Embryonic facial prominence (tissue), 1 donor: ENCODE results near the gene AASDHPPT.

Experiments used
- DNase-seq: peaks from one replicate; pipeline ENCODE4 v3.0.0-alpha.2; 2016; ENCODE audit errors: extremely low spot score

Gene AASDHPPT

DNA sequence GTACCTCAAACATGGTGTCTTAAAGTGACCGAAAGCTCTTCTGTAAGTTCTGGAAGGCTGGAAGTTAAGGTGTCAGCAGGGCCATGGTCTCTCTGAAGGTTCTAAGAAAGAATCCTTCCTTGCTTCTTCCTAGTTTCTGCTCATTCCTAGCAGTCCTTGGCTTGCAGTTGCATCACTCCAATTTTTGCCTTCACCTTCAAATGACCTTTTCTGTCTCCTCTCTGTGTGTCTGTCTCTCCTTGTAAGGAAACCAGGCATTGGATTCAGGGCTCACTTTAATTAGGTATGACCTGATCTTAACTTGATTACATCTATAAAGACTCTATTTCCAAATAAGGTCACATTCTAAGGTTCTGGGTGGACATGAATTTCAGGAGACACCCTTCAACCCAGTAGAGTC is 8.7 kb downstream of the AASDHPPT start:
- DNase-seq = no peak

DNA sequence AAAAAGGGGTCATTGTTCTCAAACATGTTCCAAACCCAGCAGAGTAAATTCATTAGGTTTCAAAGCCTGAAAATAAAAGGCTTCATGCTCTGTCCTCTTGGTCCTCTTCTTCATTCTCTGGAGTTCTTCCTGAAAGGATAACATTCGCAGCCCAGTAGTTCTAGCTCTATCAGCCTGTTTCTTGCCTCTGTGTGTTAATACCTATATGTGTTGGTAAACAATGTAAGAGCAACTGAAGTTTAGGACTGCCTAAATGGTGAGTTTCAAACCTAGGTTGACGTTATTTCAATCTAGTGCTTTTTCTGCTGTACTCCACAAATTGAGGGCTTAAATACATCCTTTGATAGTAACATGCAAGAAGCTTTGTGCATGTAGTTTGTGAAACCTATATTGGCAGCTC is 9.4 kb downstream of the AASDHPPT start:
- no peak for DNase-seq

DNA sequence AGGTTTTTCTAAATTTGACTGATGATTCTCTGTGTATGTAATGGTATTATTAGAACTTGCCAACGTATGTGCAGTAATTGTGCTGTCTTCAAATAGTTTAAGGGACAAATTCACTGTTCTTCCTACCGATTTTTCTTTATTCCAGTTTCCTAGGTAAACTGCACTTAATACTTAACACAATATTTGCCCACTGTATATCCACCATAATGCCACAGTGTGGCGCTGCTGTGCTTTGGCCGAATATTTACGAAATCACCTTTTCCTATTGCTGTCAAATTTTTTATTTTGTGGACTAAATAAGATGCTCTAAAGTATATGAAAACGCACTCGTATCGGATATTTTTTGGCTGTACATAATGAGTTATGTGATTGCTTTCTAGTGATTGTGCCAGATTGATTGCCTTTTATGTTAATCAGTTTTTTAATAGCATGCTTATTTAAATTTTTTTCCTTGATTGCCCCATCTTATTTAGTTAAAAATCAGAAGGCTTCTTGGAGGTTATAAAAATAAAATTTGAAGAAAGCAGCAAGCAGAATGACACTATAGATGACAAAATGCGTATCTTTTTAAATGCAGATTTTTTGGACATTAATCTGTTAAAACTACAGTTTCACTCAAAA is 10.5 kb downstream of the AASDHPPT start:
- no peak for DNase-seq

GRCh38 chr11:106088896-106089295 is 11.4 kb downstream of the AASDHPPT start:
- no peak for DNase-seq

- DNase-seq = no peak
Observed at GRCh38 chr11:106091480-106092123, 14.1 kb downstream of the AASDHPPT start.

DNA sequence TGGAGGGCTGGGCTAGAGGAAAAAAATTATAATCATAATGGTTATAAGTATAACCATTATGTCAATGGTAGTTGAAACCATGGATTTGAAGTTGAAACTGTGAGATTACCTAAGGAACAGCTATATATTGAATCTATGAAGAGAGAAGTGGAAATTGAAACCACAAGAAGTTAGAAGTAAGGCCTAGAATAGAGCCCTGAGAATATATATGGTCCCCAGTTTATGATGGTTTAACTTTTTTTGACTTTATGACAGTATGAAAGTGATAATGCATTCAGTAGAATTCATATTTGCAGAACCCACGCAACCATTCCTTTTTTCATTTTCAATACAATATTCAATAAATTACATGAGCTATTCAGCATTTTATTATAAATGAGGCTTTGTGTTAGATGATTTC is 15.0 kb downstream of the AASDHPPT start:
- DNase-seq = no peak

DNA sequence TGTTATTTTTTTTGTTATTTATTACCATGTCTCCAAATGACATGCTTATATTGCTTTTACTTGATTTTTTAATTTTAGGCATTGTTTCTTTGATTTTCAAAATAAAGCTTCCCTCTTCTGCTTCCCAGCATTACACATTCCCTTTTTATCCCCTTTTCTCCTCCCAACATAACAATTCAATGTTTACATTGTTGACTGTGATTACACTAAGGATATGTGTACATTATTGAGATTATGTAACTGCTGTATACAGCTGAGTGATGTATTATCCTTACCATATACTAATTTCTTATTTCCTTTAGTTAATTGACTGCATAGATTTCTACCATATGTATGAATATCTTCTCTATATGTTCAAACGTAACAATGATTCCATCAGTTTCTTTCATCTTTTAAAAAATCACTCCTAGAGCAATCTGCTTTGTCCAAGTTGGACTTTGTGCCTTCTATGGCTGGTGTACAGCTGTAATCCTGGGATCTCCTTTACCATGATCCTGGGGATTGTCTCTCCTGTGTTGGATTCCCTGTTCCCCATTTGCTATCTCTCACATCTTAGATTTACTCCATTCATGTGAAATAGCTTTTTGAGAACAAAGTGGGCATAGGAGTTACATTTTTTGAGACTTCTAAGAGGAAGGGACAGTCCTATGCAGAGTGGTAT is 21.6 kb downstream of the AASDHPPT start:
- no peak for DNase-seq

DNA sequence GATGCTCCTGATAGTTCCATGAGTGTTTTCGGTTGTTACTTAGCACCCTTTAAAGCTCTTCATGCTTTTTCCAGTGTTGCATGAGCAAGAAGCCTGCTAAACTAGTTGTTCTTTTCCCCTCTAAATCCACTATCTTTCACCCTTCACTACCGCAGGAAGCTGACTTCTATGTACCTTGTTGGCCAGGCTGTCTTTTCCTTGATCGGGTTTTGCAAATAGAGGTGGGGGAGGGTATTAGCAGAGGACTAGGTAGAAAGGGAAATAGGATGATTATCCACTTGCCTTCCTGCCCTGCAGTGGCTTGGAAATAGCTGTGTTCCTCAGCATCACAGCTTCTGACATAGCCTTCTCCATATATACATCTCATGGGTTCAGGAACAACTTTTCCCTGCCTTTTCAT is 23.9 kb downstream of the AASDHPPT start:
- DNase-seq = no peak

- DNase-seq = no peak
Observed at GRCh38 chr11:106101819-106102218, 24.4 kb downstream of the AASDHPPT start.

DNA sequence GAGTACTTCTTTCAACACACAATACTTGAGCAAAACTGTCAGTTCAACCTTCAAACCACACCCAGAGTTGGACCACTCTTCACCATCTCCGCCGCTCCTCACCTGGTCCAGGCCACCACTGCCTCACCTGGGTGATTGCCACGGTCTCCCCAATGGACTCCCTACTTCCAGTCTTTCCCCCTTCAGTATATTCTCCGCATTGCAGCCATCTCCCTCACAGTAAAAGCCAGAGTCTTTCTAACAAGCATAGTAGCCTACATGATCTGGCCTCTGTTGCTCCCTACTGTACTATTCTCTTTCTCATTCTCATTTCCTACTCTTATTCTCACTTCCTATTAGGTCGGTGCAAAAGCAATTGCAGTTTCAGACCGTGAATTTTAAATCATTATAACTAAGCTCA is 28.5 kb downstream of the AASDHPPT start:
- DNase-seq = no peak

- DNase-seq = no peak
Observed at GRCh38 chr11:106121570-106122320, 44.3 kb downstream of the AASDHPPT start.

GRCh38 chr11:106127604-106128003 is 50.1 kb downstream of the AASDHPPT start:
- no peak for DNase-seq

DNA sequence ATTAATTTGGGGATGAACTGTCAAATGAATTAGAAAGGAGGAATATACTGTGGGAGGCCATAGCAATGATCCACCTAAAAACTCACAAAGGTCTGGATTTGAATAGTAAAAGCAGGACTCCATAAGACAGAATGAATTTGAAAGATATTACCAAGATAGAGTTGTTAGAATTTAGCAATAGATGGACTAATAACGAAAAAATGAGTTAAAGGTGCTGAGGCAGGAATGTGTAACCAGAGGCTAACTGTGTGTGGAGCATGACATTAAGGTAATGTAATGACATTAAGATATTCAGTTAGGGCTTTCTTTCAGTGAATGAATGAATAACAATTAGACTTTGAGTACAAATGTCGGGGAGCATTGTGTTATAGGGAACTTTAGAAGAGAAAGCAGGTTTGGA is 51.3 kb downstream of the AASDHPPT start:
- no peak for DNase-seq

DNA sequence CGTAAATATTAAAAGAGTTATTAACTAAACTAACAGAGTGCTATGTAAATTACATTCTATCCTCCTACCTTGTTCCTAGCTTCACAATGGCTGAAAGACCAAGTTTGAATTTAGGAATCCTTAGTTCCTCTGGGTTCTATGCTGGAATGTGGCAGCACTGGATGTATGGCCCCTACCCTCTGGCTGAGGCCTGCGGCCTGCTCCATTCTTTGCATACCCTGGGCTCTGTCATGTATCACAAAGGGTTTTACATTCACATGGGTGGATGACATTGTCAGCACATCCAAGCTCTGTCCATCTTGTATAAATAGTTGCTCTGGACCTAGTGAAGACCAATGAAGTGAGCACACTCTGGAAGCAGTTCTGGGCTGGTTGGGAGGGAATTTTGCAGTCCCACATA is 54.5 kb downstream of the AASDHPPT start:
- no peak for DNase-seq

DNA sequence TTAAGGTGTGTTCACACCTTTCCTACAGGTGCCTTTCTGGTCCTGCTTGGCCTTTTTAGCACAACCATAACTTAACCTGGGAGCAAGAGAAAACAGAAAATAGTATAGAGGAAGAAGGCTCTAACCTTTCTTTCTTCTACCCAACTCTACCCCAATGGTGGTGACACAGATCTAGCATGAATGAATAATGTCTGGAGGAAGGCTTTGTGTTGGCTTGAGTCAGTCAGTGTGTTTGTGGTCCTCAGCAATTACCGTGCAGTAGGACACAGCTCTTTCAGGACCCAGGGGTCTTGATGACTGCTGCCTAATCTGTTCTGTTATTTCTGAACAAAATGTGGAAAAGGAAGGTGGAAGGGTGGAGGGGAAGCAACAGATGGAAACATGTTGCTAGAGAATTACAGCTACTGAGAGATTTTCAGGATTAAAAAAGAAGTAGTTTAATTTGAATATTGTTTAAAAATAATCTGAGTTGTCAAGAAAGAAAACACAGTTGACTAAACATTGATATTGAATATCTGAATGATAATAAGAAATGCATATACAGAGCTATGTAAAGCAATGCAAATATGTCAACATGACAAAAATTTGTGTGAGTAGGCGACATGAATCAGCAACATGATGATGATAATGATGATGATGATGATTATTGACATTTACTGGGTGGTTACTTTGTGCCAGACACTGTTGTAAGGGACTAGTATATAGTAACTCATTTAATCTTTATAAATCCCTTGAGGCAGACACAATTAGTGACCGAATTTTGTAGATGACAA is 55.3 kb downstream of the AASDHPPT start:
- no peak for DNase-seq

DNA sequence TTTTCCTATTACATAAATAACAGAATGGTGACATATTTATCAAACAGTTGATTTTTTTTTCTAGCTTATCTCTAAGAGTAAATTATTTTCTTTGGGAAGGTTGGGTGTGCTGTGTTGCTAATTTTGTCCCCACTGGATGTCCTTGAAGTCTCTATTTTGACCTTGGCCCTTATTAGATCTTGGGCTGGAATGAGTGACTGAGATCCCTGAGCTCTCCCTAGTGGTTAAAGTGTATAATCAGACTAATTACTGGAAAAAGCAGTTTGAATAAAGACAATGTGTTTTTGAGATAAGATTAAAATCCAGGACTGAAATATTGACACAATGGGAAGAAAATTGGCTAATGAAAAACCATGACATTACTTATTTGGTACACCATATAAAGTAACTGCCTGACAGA is 56.1 kb downstream of the AASDHPPT start:
- no peak for DNase-seq

DNA sequence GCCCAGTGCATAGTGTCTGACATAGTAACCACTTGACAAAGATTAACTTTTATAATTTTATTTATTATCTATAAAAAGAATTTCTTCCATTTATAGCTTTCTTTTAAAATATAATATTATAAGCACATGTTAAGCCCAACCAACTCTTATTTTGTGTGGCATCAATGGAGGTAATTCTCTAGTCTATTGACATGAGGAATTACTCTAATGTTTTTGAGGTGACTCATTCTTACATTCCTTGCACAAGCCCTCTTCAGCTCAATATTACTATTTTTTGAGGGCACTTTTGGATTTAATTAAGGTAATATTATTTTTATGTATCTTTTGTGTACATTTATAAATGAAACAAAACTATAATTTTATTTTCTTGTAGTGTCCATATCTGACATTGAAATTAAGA is 59.6 kb downstream of the AASDHPPT start:
- no peak for DNase-seq

- DNase-seq = no peak
Observed at GRCh38 chr11:106137758-106138157, 60.3 kb downstream of the AASDHPPT start.
